ENCODE measurements around the gene STK31.
"Not testable (repeated sequence)": the region's sequence is repeated elsewhere in the genome, so short reads cannot be mapped to it uniquely, and the experiment has no call there.

The STK31 gene, protein sequence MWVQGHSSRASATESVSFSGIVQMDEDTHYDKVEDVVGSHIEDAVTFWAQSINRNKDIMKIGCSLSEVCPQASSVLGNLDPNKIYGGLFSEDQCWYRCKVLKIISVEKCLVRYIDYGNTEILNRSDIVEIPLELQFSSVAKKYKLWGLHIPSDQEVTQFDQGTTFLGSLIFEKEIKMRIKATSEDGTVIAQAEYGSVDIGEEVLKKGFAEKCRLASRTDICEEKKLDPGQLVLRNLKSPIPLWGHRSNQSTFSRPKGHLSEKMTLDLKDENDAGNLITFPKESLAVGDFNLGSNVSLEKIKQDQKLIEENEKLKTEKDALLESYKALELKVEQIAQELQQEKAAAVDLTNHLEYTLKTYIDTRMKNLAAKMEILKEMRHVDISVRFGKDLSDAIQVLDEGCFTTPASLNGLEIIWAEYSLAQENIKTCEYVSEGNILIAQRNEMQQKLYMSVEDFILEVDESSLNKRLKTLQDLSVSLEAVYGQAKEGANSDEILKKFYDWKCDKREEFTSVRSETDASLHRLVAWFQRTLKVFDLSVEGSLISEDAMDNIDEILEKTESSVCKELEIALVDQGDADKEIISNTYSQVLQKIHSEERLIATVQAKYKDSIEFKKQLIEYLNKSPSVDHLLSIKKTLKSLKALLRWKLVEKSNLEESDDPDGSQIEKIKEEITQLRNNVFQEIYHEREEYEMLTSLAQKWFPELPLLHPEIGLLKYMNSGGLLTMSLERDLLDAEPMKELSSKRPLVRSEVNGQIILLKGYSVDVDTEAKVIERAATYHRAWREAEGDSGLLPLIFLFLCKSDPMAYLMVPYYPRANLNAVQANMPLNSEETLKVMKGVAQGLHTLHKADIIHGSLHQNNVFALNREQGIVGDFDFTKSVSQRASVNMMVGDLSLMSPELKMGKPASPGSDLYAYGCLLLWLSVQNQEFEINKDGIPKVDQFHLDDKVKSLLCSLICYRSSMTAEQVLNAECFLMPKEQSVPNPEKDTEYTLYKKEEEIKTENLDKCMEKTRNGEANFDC

DNA sequence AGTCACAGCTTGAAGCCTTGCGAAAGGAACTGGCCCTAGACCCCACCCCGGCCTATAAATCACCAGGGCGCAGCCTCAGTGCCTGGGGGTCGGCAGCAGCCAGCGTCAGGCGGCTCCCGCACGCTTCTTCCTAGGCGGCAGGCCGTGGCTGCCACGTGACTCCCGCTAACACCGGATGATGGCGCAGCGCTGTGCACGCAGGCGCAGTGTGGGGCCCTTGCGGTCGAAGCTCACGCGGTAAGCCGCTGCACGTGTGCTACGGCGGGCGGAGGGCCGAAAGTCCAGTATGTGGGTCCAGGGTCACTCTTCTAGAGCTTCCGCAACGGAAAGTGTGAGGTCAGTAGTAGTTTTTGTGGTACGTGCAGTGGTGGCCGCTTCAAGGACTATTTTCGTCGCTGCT lies at the start of gene STK31:
Gene STK31, plus strand, starts transcription at position 220 of the 400 bp plus-strand sequence. Its CDS starts 67 bp downstream, at position 287.
- no peak for DNase-seq (ENCODE audit: low read depth in 2 of 2)

DNA sequence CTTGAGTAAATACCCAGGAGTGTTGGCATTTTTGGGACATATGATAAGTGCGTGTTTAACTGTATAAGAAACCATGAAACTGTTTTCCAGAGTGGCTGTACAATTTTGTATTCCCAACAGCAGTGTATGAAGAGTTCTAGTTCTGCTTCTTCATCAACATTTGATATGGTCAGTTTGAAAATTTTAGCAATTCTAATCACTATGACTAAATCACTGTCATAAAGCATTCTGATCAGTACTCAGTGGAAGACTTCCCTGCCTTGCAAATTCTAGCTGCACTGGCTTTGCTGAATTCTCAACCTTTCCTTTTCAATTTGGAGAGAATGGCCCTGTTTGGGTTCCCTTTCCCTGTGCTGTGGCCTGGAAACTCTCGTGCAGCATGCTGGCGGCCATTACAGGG lies 48.6 kb upstream of the STK31 start:
- no peak for DNase-seq (ENCODE audit: low read depth in 2 of 2)

DNA sequence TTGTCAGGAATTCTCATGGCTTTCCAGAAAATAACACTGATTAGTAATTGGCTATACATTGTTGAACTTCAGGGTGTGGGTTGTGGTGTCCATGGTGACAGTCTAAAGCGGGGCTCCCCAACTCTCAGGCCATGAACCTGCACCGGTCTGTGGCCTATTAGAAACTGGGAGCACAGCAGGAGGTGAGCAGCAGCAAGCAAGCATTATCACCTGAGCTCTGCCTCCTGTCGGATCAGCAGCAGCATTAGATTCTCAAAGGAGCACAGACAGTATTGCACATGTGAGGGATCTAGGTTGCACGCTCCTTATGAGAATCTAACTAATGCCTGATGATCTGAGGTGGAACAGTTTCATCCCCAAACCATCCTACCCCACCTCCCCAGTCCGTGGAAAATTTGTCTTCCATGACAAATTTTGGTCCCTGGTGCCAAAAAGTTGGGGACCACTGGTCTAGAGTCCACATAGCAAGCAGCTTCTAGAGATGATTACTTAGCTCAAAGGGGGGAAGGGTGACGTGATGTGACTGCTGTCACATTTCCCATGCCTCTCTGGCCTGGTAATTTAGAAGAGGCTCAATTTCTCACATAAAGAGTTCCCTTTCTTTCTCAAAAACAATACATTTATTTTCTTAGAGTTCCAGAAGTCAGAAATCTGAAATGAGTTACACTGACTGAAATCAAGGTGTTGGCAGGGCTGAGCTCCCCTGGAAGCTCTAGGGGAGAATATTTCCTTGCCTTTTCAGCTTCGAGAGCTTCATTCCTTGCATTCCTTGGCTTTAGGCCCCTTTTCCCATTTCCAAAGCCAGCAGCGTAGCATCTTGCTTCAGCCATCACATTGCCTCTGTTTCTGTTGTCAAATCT lies 47.7 kb upstream of the STK31 start:
- DNase-seq (ENCODE audit: low read depth in 2 of 2) = no peak

DNA sequence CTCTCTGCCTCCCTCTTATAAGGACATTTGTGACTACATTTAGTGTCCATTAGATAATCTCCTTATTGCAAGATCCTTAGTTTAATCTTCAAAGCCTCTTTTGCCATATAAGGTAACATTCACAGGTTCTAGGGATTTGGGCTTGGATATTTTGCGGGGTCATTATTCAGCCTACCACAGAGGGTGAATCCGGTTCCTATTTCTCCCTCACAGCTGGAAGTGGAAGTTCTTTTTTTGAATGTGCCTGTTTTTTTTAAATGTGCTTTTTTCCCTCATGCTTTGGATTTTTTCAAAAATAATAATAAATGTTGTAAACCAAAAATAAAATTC lies 47.1 kb upstream of the STK31 start:
- DNase-seq (ENCODE audit: low read depth in 2 of 2) = no peak

DNA sequence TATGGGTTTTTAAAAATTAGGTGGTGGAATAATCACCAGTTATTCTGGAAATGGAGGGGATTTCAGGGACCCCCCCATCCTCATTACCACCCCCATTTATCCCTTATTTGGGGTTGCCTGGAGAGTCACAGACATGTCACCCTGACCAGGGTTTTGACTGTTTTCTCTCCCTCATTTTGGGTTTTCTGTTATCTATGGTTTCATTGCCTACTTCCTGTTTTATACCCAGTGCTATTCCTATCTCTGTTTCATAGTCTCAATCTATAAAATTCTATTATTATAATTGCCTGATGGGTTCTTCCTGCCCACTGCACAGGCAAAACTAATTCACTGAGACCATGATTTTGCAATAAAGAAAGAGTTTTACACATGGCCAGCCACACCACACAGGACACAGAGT lies 45.9 kb upstream of the STK31 start:
- no peak for DNase-seq (ENCODE audit: low read depth in 2 of 2)

DNA sequence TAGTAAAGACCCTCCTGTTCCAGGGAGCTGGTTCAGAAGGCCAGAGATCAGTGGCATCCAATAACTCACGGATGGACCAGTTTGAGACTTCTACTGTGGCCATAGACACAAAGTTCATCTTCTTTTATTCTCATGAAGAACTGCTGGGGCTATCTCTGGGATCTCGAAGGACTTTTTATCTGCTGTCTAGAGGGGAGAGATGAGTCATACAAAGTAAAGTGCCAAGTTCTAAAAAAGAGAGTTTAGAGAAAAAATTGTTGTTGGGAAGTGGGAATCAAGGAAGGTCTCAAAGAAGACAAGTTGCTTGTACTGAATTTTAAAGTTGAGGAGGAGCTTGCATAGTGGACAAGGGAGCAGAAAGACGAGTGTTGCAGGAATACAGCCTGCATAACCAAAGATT lies 38.0 kb upstream of the STK31 start:
- DNase-seq (ENCODE audit: low read depth in 2 of 2) = no peak

DNA sequence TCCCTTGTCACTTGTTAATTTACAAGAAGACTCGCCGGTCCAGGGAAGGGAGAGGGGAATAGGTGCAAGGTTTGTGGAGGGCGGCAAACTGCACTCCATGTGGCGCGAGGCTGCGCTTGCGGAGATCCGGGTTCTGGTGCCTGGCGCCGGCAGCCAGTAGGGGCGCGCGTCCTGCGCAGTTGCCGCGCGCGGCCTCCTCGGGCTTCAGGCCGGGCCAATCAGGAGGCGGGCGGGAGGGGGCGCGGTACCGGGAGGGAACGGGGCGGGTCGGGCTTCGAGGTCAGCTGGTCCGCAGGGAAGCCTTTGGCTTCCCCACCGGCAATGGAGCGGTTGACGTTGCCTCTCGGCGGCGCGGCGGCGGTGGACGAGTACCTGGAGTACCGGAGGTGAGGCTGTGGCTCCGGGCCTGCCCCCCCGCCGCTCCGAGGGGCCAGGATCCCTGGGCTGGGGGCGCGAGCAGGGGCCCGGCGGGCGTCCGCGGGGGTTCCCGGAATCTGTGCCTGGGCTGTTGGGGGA lies 30.1 kb upstream of the STK31 start, which contains the start of gene FAM221A:
Gene FAM221A, plus strand, starts transcription at position 302 of the 516 bp plus-strand sequence. Its CDS starts 20 bp downstream, at position 322.
- peak; percentile 70 to 73 for DNase-seq (ENCODE audit: low read depth in 2 of 2)

DNA sequence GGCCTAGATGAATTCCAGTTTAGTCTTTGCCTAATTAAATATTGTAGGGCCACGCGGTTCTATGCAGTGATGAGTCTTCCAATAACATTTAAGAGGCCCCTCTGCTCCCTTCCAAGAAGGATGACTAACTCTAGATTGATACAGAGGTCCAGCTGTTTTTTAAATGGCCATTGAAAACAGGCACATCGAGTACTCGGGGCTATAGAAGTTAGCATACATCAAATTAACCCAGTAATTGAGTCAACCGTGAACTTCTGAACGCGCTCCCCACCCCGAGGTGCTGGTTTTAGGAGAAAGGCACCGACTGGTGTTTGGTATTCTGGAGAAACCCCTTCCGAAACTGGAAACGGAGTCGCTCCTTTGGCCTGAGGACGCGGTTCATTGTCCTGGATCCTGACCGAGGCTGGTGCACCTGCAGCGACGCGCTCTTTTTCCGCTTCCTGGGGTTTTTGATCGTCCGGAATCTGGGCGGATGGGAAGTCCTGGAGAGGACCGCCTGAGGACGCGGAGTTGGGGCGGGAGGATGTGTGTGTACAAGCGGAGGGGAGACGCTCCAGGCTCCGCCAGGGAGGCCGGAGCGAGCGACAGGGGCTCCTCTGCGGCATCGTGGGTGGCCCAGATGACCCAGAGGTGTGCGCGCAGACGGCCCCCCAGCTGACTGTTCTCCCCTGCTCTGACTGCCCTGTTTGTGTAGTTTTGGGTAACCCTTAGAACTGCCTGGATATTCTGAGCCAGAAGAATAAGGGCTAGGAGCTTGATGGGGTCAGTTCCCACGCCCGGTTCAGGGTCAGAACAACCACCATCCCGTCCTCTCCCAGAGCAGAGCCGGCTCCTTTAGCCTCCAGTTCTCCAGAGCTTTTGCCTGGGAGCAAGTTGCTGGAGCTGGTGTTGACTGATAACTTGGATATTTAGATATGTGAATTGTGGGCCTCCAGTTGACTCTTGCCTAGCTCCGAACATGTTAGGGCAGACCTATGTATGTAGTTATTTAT lies 29.3 kb upstream of the STK31 start:
- DNase-seq (ENCODE audit: low read depth in 2 of 2) = peak; percentile 14 to 19

DNA sequence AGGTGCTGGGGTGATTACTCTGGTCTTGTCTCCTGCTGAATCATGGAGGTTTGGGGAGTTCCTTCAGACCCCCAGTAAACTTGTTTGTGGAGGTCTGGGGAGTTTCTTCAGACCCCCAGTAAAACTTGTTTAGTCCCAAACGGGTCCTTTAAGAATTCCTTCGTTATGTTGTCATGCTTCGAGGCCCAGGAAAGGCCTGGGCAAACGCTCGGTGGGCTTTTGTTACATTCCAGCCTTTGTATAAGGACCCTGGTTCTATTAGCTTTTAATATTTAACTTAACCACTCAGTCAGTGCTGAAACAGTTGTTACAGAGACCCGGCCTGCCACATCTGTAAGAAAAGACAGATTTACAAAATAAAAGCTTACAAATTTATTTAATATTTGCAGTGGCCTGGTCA lies 26.0 kb upstream of the STK31 start:
- not testable (repeated sequence) for DNase-seq (ENCODE audit: low read depth in 2 of 2)

DNA sequence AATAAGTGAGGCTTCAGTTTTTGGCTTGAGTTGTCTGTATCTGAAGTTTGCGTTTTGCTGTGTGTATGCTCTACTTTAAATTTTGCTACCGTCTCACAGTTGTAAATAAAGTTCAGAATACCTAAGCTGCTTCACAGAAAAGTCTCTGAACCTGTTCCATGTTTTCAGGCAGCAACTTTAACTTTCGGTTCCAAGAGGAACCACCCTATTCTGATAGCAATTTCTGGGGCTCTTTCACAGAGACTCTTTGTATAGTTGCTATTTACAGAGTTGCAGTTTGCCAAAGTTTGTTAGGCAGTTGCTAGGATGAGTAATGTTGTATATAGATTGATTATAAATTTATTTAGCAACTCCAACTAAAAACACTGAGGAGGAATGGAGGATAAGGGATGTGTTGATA lies 24.3 kb upstream of the STK31 start:
- no peak for DNase-seq (ENCODE audit: low read depth in 2 of 2)

DNA sequence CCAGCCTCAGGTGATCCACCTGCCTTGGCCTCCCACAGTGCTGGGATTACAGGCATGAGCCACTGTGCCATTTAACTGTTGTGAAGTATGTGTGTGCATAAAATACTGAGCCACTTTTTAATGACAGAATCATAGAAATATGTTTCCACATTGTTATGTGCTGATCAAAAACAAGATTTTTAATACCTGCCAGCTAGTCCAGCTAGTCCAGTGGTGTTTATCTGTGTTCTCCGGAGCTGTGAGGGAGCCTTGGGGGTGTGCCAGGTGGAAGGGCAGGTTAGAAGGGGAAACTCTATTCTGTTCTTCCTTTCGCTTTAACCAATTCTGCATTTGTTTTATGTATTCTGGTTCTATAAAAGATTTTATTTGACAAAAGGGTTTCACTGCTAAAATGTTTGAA lies 23.0 kb upstream of the STK31 start:
- DNase-seq (ENCODE audit: low read depth in 2 of 2) = no peak

DNA sequence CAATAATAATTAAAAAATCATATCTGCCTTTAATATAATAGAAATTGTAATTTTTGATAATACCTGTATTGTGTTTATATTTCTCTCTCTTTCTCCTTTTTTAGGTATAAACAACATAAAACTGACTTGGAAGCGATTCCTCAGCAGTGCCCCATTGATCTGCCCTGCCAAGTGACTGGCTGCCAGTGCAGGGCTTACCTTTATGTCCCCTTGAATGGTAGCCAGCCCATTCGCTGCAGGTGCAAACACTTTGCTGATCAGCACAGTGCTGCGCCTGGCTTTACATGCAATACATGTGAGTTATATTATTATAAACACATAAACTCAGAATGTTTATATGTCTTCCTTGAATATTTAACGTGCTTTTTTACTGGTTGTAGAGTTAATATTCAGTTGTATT lies 20.9 kb upstream of the STK31 start:
- DNase-seq (ENCODE audit: low read depth in 2 of 2) = no peak

DNA sequence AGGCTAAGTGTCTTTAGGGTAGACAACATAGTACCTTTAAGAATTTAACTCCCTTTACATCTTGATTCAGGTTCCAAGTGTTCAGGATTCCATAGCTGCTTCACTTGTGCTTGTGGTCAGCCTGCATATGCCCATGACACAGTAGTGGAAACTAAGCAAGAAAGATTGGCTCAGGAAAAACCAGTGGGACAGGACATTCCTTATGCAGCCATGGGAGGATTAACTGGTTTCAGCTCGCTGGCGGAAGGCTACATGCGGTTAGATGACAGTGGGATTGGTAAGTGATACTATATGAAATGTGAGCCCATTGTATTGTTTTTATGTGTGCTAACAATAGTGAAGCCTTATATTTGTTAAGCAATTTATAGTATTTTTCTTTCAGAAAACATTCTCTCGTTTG lies 18.7 kb upstream of the STK31 start:
- DNase-seq (ENCODE audit: low read depth in 2 of 2) = no peak

DNA sequence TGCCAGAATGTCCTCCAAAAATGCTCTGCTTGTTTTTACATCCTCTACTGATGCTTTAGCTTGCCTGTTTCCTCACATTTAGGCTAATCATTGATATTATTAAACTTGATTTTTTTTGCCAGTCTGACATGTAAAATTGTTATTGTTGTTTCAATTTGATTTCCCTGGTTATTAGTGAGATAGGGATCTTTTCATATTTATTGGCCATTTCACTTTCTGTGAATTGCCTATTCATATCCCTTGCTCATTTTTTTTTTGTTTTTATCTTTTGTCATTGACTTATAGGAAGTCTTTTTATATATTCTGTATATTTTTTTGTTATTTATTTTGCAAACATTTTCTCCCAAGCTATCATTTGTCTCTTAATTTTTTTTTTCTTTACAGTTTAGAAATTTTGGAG lies 16.8 kb upstream of the STK31 start:
- no peak for DNase-seq (ENCODE audit: low read depth in 2 of 2)

DNA sequence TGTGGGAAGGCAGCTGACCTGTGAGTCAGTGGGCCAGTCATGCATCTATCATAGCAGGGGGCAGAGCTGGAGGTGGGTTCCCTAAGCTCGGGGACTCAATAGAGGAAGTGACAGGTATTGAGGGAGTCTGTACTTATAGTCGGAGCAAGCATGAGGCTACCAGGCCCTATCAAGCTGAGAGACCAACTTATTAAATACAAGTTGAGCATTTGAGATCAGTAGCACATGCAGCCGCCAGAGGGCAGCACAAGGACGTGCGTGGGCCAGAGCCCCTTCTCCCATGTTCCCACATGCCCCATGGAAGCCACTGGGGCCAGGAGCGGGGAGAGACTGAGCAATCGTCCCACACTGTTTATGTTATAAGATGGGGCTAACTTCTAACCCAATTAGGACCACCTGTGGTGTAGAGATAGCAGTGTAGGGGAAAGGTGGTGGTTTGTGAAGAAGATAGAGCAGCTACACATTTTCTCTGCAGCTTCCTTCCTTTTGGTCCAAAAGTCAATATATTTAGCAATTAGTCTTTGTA lies 13.0 kb upstream of the STK31 start:
- peak; percentile 27 to 28 for DNase-seq (ENCODE audit: low read depth in 2 of 2)

DNA sequence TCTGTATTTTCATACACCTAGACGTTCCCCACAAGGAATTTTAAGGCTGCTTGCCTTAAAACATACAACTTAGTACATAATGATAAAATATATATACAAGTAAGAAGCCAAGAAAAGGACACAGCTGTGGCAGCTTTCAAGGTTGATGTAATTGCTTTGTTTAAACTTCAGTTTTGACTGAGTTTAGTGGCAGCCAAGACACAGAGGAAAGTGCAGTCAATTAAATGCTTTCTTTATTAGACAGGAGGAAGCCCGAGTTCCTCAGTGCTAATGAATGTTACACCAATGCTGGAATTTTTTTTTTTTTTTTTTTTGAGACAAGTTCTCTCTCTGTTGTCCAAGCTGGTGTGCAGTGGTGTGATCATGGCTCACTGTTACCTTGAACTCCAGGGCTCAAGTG lies 11.2 kb upstream of the STK31 start:
- DNase-seq (ENCODE audit: low read depth in 2 of 2) = no peak

DNA sequence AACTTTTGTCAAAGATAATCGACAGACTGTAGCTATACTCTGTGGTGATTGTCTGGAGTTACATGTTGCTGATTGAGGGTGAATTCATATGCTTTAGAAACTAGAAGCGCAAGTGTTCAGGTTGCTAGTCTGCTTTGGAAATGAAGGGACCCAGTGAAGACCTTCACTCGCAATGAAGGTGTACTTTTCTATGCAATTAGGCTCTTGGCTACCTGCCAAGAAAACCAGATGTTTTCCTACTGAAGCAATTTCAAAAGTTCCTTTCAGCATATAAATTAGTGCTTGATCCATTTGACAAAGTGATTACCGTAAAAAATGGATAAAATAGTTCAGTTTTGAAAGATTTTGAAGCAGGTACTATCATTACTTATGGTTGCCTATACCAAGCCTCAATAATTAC lies 10.0 kb upstream of the STK31 start:
- DNase-seq (ENCODE audit: low read depth in 2 of 2) = no peak

DNA sequence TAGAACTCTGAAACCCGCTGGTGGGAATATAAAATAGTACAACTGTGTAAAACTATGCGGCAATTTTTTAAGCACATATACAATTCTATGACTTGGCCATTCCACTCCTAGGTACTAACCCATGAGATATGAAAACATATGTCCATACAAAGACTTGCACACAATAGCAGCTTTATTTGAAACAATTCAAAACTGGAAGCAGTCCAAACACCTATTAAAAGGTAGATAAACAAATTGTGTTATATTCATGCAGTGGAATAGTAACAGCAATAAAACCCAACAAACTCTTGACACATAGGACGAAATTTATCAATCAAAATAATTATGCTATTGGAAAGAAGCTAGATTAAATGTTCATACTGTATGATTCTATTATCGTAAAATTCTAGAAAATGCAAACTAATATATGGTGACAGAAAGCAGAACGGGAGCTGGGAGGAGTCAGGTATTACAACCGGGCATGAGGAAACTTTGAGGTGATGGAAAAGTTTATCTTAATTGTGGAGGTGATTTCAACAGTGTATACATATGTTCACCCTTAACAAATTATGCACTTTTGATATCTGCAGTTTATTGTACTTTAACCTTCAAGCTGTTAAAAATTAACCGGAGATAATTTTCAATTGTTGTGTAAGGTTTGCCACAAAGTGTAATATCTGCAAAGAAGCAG lies 803 bp upstream of the STK31 start:
- no peak for DNase-seq (ENCODE audit: low read depth in 2 of 2)
